HepG2 (cell line): ENCODE measurements around the gene SAMM50. TPM values are rescaled to one million over a fixed set of nuclear protein-coding genes. Genes with fewer than 3 reads are reported as not detected.

ENCODE experiments used
- CHD4 ChIP-seq: fragments of 200-600 bp; sonication (generic); IDR thresholded peaks from 2 replicates; pipeline ENCODE4 v1.7.0; 2017; ENCODE audit warnings: mild to moderate bottlenecking, low read length, borderline replicate concordance
- CREB1 ChIP-seq, 2 experiments: fragments of 450-650 bp in 1 of 2; IDR thresholded peaks; 2 replicates each; pipeline ENCODE4 v1.6.1; 2016 to 2017; ENCODE audit warnings: control low read depth in 1 of 2, mild to moderate bottlenecking in 1 of 2, missing compliant biosample characterization in 1 of 2, missing genetic modification characterization in 1 of 2
- DNMT3B ChIP-seq: conservative IDR thresholded peaks from 2 replicates; pipeline ENCODE4 v1.6.1; 2016; ENCODE audit warnings: missing biosample characterization, control low read depth
- GABPA ChIP-seq, 2 experiments: IDR thresholded peaks; 2 replicates each; pipeline ENCODE4 v1.6.1; 2011 to 2016; ENCODE audit warnings: low read depth in 2 of 2, low read length in 1 of 2, missing biosample characterization in 1 of 2, missing genetic modification characterization in 1 of 2
- HES4 ChIP-seq: sonication (generic); formaldehyde crosslinking; IDR thresholded peaks from 2 replicates; pipeline ENCODE4 v1.9.0; 2021; ENCODE audit warnings: mild to moderate bottlenecking, missing genetic modification reagents, borderline replicate concordance
- KLF16 ChIP-seq, 2 experiments: sonication (generic) in 1 of 2; formaldehyde crosslinking in 1 of 2; IDR thresholded peaks; 2 replicates each; pipeline versions ENCODE4 v1.6.1 to v1.8.0; 2016 to 2023; ENCODE audit warnings: missing genetic modification reagents in 2 of 2, missing compliant biosample characterization in 1 of 2
- PAX8 ChIP-seq: sonication (generic); formaldehyde crosslinking; IDR thresholded peaks from 2 replicates; pipeline ENCODE4 v1.8.0; 2022; ENCODE audit warnings: mild to moderate bottlenecking, missing genetic modification reagents, borderline replicate concordance
- RELA ChIP-seq: sonication (generic); formaldehyde crosslinking; IDR thresholded peaks from 2 replicates; pipeline ENCODE4 v1.4.0; 2020; ENCODE audit warnings: missing genetic modification reagents
- SMARCE1 ChIP-seq: fragments of 450-650 bp; IDR thresholded peaks from 2 replicates; pipeline ENCODE4 v1.6.1; 2017; ENCODE audit warnings: borderline replicate concordance
- SNAPC5 ChIP-seq: sonication (generic); formaldehyde crosslinking; IDR thresholded peaks from 2 replicates; pipeline ENCODE4 v1.8.1; 2023; ENCODE audit warnings: mild to moderate bottlenecking, missing genetic modification reagents, borderline replicate concordance
- ZBTB33 ChIP-seq: sonication (generic); formaldehyde crosslinking; IDR thresholded peaks from 2 replicates; pipeline ENCODE4 v1.4.0; 2020; ENCODE audit warnings: missing genetic modification reagents
- ZBTB34 ChIP-seq: sonication (generic); formaldehyde crosslinking; IDR thresholded peaks from 2 replicates; pipeline ENCODE4 v1.8.0; 2022; ENCODE audit warnings: mild to moderate bottlenecking, missing genetic modification reagents
- ZBTB42 ChIP-seq: sonication (generic); formaldehyde crosslinking; IDR thresholded peaks from 2 replicates; pipeline ENCODE4 v1.5.0; 2020; ENCODE audit warnings: mild to moderate bottlenecking, missing genetic modification reagents
- ZBTB49 ChIP-seq: sonication (generic); formaldehyde crosslinking; IDR thresholded peaks from 2 replicates; pipeline ENCODE4 v1.4.0; 2020; ENCODE audit warnings: missing genetic modification reagents, borderline replicate concordance
- ZFP90 ChIP-seq: sonication (generic); formaldehyde crosslinking; IDR thresholded peaks from 2 replicates; pipeline ENCODE4 v1.8.0; 2022; ENCODE audit warnings: missing genetic modification reagents, mild to moderate bottlenecking, inconsistent platforms, borderline replicate concordance
- ZNF24 ChIP-seq: fragments of 450-650 bp; IDR thresholded peaks from 2 replicates; pipeline ENCODE4 v1.6.1; 2017; ENCODE audit warnings: antibody characterized with exemption, mild to moderate bottlenecking
- ZNF280B ChIP-seq: sonication (generic); formaldehyde crosslinking; IDR thresholded peaks from 2 replicates; pipeline ENCODE4 v1.5.0; 2020; ENCODE audit warnings: missing genetic modification reagents, mild to moderate bottlenecking, borderline replicate concordance
- ZNF296 ChIP-seq: sonication (generic); formaldehyde crosslinking; conservative IDR thresholded peaks from 2 replicates; pipeline ENCODE4 v1.5.0; 2020; ENCODE audit warnings: mild to moderate bottlenecking, missing genetic modification reagents
- ZNF552 ChIP-seq: sonication (generic); formaldehyde crosslinking; IDR thresholded peaks from 2 replicates; pipeline ENCODE4 v1.9.0; 2022; ENCODE audit warnings: missing genetic modification reagents, mild to moderate bottlenecking, borderline replicate concordance
- ZNF660 ChIP-seq: sonication (generic); formaldehyde crosslinking; IDR thresholded peaks from 2 replicates; pipeline ENCODE4 v1.5.1; 2020; ENCODE audit warnings: mild to moderate bottlenecking, low read depth, missing genetic modification reagents, borderline replicate concordance
- polyA plus RNA-seq, 8 experiments: library from polyadenylated mRNA; depleted of rRNA in 3 of 8; stranded (reverse) in 7 of 8; unstranded in 1 of 8; fragments of >200 nt; fragmentation: Illumina TruSeq in 4 of 8; extraction: Trizol in 4 of 8; gene quantifications; 2 replicates each; pipeline versions ENCODE4 v1.2.1 to v1.2.3, GENCODE V29; 2011 to 2016; ENCODE audit warnings: low read depth in 4 of 8, missing spikeins in 1 of 8, mixed read lengths in 1 of 8; ENCODE audit not compliant: insufficient read depth in 1 of 8
- total RNA-seq, 5 experiments: library from RNA; depleted of rRNA; stranded (reverse); fragments of >200 nt; fragmentation: Illumina TruSeq; extraction: Trizol; gene quantifications; 2 replicates each; pipeline ENCODE4 v1.2.3, GENCODE V29; 2016; ENCODE audit warnings: low read depth in 1 of 5

The SAMM50 gene
- total and polyA plus RNA-seq, 2 of the 13 experiments (the other 11 are each of a cell fraction or from before 2014, with no cell fraction given) = 34.7 to 63.4 TPM

- TF ChIP-seq ZNF280B (CRISPR knock-in tag) = peak; percentile 30
- TF ChIP-seq ZBTB33 = no peak
- TF ChIP-seq GABPA (IDR thresholded peaks at IDR 0.05; ENCODE audit: low read depth, low read length) = peak; percentile 93
- TF ChIP-seq GABPA (CRISPR knock-in tag; IDR thresholded peaks at IDR 0.05; ENCODE audit: low read depth) = peak; percentile 96
- 0 out of 2 replicates have a peak, but pooled peaks have one; percentile 30 for TF ChIP-seq PAX8
- TF ChIP-seq RELA = no peak
- no peak for TF ChIP-seq CREB1 (IDR thresholded peaks at IDR 0.05)
- TF ChIP-seq CREB1 (CRISPR knock-in tag; IDR thresholded peaks at IDR 0.05) = peak; percentile 72
- no peak for TF ChIP-seq CHD4
- 0 out of 2 replicates have a peak, but pooled peaks have one; percentile 48 for TF ChIP-seq DNMT3B
- no peak for TF ChIP-seq SMARCE1
- no peak for TF ChIP-seq ZNF24
- peak; percentile 87 for TF ChIP-seq ZNF552 (CRISPR knock-in tag)
- TF ChIP-seq ZFP90 (CRISPR knock-in tag) = no peak; the same call in 1 of the 2 replicates
- peak; percentile 67; the same call in 1 of the 2 replicates for TF ChIP-seq ZNF296 (CRISPR knock-in tag)
- TF ChIP-seq ZNF660 (CRISPR knock-in tag) = no peak
- peak in 1 of 2 experiments; percentile 55; a peak in 1 of 4 replicates for TF ChIP-seq KLF16 (CRISPR knock-in tag; IDR thresholded peaks at IDR 0.05)
- TF ChIP-seq ZBTB49 (CRISPR knock-in tag) = no peak
- TF ChIP-seq ZBTB34 (CRISPR knock-in tag) = no peak
- no peak for TF ChIP-seq HES4 (CRISPR knock-in tag)
- TF ChIP-seq SNAPC5 (CRISPR knock-in tag) = no peak
- TF ChIP-seq ZBTB42 (CRISPR knock-in tag) = peak; percentile 93
Measured at GRCh38 chr22:43955040-43955882, at the start of gene SAMM50 (continued).
